ENCODE results near the gene PDILT.
"Not testable (repeated sequence)": the region's sequence is repeated elsewhere in the genome, so short reads cannot be mapped to it uniquely, and the experiment has no call there.

Gene PDILT

GRCh38 chr16:20359997-20360396, 44.5 kb downstream of the PDILT start:
- DNase-seq = no peak

- DNase-seq = no peak
These were observed 49.3 kb downstream of the PDILT start for GRCh38 chr16:20355114-20355782.

- no peak for DNase-seq
These were observed 51.2 kb downstream of the PDILT start for GRCh38 chr16:20353379-20353778.

- no peak for DNase-seq
These were observed 51.9 kb downstream of the PDILT start, which contains the start of gene UMOD for GRCh38 chr16:20352615-20353014. UMOD (minus strand) TSS chr16:20352715; CDS start chr16:20350737, 1,978 bp downstream.

GRCh38 chr16:20349615-20350014, 54.9 kb downstream of the PDILT start:
- DNase-seq = no peak

- no peak for DNase-seq
These were observed 56.0 kb downstream of the PDILT start for GRCh38 chr16:20348365-20349185.

- DNase-seq = no peak
These were observed 56.7 kb downstream of the PDILT start for GRCh38 chr16:20347666-20348364.

GRCh38 chr16:20344611-20345010, 59.9 kb downstream of the PDILT start:
- no peak for DNase-seq

- no peak for DNase-seq
These were observed 64.8 kb downstream of the PDILT start for GRCh38 chr16:20339744-20340143.

GRCh38 chr16:20336955-20337354, 67.6 kb downstream of the PDILT start:
- DNase-seq = no peak

- DNase-seq = no peak
These were observed 70.1 kb downstream of the PDILT start for GRCh38 chr16:20334396-20334795.

GRCh38 chr16:20333120-20333519, 71.4 kb downstream of the PDILT start:
- no peak for DNase-seq

GRCh38 chr16:20332411-20332810, 72.1 kb downstream of the PDILT start:
- DNase-seq = no peak

GRCh38 chr16:20331635-20332034, 72.9 kb downstream of the PDILT start:
- no peak for DNase-seq

- no peak for DNase-seq
These were observed 75.0 kb downstream of the PDILT start for GRCh38 chr16:20329392-20330138.

GRCh38 chr16:20327444-20328041, 77.0 kb downstream of the PDILT start, which contains the start of gene GP2:
GP2 (minus strand) TSS chr16:20327513; CDS start chr16:20326431, 1,082 bp downstream.
- no peak for DNase-seq

GRCh38 chr16:20326321-20326720, 78.2 kb downstream of the PDILT start:
- DNase-seq = no peak

GRCh38 chr16:20325005-20325404, 79.5 kb downstream of the PDILT start:
- no peak for DNase-seq

- no peak for DNase-seq
These were observed 80.9 kb downstream of the PDILT start for GRCh38 chr16:20323591-20324117.

- DNase-seq = no peak
These were observed 81.8 kb downstream of the PDILT start for GRCh38 chr16:20322696-20323095.

GRCh38 chr16:20321671-20322070, 82.9 kb downstream of the PDILT start:
- no peak for DNase-seq

GRCh38 chr16:20321051-20321450, 83.5 kb downstream of the PDILT start:
- not testable (repeated sequence) for DNase-seq

Data from KG1 (cell line).